Liver (tissue), 9 donors: ENCODE results near the gene ZNF620. TPM values are rescaled to one million over a fixed set of nuclear protein-coding genes. Genes with fewer than 3 reads are reported as not detected.

Experiments
- DNase-seq: peaks from one replicate; pipeline ENCODE4 v3.0.0-alpha.2; 2017; ENCODE audit warnings: low spot score
- H3K27ac ChIP-seq, 2 donors: one replicate each; pipeline ENCODE4 v1.7.0; 2013; ENCODE audit warnings: inconsistent platforms in 2 of 2, low read length in 2 of 2, control low read depth in 1 of 2, low read depth in 1 of 2, mild to moderate bottlenecking in 1 of 2
- H3K27me3 ChIP-seq, 4 donors: one replicate each; pipeline versions ENCODE4 v1.6.1 to v1.7.0; 2013; ENCODE audit warnings: low read length in 3 of 4, inconsistent platforms in 1 of 4, mild to moderate bottlenecking in 1 of 4, moderate library complexity in 1 of 4; ENCODE audit not compliant: control insufficient read depth in 4 of 4, insufficient read depth in 4 of 4
- H3K36me3 ChIP-seq, 4 donors: one replicate each; pipeline versions ENCODE4 v1.6.1 to v1.7.0; 2013; ENCODE audit warnings: low read length in 3 of 4, mild to moderate bottlenecking in 3 of 4, low read depth in 1 of 4, moderate library complexity in 1 of 4; ENCODE audit not compliant: control insufficient read depth in 4 of 4, insufficient read depth in 3 of 4
- H3K4me1 ChIP-seq, 4 donors: one replicate each; pipeline versions ENCODE4 v1.6.1 to v1.7.0; 2013; ENCODE audit warnings: low read length in 3 of 4, mild to moderate bottlenecking in 3 of 4, moderate library complexity in 1 of 4; ENCODE audit not compliant: control insufficient read depth in 4 of 4, insufficient read depth in 4 of 4
- H3K4me3 ChIP-seq, 3 donors: one replicate each; pipeline versions ENCODE4 v1.6.1 to v1.7.0; 2013; ENCODE audit warnings: low read length in 3 of 3, control low read depth in 1 of 3, low read depth in 1 of 3, mild to moderate bottlenecking in 1 of 3
- H3K9ac ChIP-seq, 2 donors: one replicate each; pipeline ENCODE4 v1.7.0; 2013; ENCODE audit warnings: low read length in 2 of 2, mild to moderate bottlenecking in 2 of 2, moderate library complexity in 2 of 2, control low read depth in 1 of 2, low read depth in 1 of 2
- H3K9me3 ChIP-seq, 4 donors: one replicate each; pipeline versions ENCODE4 v1.6.1 to v1.7.0; 2013; ENCODE audit warnings: low read length in 3 of 4; ENCODE audit not compliant: control insufficient read depth in 4 of 4
- ATF3 ChIP-seq: IDR thresholded peaks from 2 replicates; pipeline ENCODE4 v1.6.1; 2016; ENCODE audit warnings: antibody characterized with exemption
- CTCF ChIP-seq: fragments of 150-350 bp; IDR thresholded peaks from 2 replicates; pipeline ENCODE4 v1.5.1; 2017; ENCODE audit warnings: improper control_type of control experiment, low read depth, low read length; ENCODE audit not compliant: missing input control
- EGR1 ChIP-seq, 2 donors: IDR thresholded peaks; 2 replicates each; pipeline ENCODE4 v1.6.1; 2016 to 2018; ENCODE audit warnings: antibody characterized with exemption in 2 of 2, low read depth in 2 of 2
- FOXA1 ChIP-seq: IDR thresholded peaks from 2 replicates; pipeline ENCODE4 v1.6.1; 2016; ENCODE audit warnings: antibody characterized with exemption
- FOXA2 ChIP-seq: IDR thresholded peaks from 2 replicates; pipeline ENCODE4 v1.6.1; 2016; ENCODE audit warnings: antibody characterized with exemption
- GABPA ChIP-seq, 2 donors: IDR thresholded peaks in 1 of 2; conservative IDR thresholded peaks in 1 of 2; 2 replicates each; pipeline ENCODE4 v1.6.1; 2016; ENCODE audit warnings: antibody characterized with exemption in 2 of 2, mild to moderate bottlenecking in 1 of 2, moderate library complexity in 1 of 2
- HNF4A ChIP-seq, 2 donors: conservative IDR thresholded peaks; 2 replicates each; pipeline ENCODE4 v1.6.1; 2016; ENCODE audit warnings: antibody characterized with exemption in 2 of 2, mild to moderate bottlenecking in 2 of 2
- HNF4G ChIP-seq: IDR thresholded peaks from 2 replicates; pipeline ENCODE4 v1.6.1; 2016; ENCODE audit warnings: antibody characterized with exemption
- JUND ChIP-seq, 2 donors: IDR thresholded peaks; 2 replicates each; pipeline ENCODE4 v1.6.1; 2016; ENCODE audit warnings: antibody characterized with exemption in 2 of 2
- MAX ChIP-seq: IDR thresholded peaks from 2 replicates; pipeline ENCODE4 v1.6.1; 2016; ENCODE audit warnings: antibody characterized with exemption
- NR2F2 ChIP-seq: IDR thresholded peaks from 2 replicates; pipeline ENCODE4 v1.6.1; 2016; ENCODE audit warnings: antibody characterized with exemption
- RAD21 ChIP-seq, 2 donors: IDR thresholded peaks; 2 replicates each; pipeline ENCODE4 v1.6.1; 2016; ENCODE audit warnings: antibody characterized with exemption in 2 of 2, mild to moderate bottlenecking in 2 of 2
- REST ChIP-seq: IDR thresholded peaks from 2 replicates; pipeline ENCODE4 v1.6.1; 2016; ENCODE audit warnings: antibody characterized with exemption, mild to moderate bottlenecking
- RXRA ChIP-seq, 2 donors: IDR thresholded peaks; 2 replicates each; pipeline ENCODE4 v1.6.1; 2017 to 2018; ENCODE audit warnings: antibody characterized with exemption in 2 of 2, mild to moderate bottlenecking in 1 of 2
- SP1 ChIP-seq: IDR thresholded peaks from 2 replicates; pipeline ENCODE4 v1.6.1; 2018; ENCODE audit warnings: antibody characterized with exemption, mild to moderate bottlenecking
- TAF1 ChIP-seq: conservative IDR thresholded peaks from 2 replicates; pipeline ENCODE4 v1.6.1; 2016; ENCODE audit warnings: antibody characterized with exemption, mild to moderate bottlenecking
- YY1 ChIP-seq: IDR thresholded peaks from 2 replicates; pipeline ENCODE4 v1.6.1; 2016; ENCODE audit warnings: antibody characterized with exemption, mild to moderate bottlenecking
- ZBTB33 ChIP-seq: IDR thresholded peaks from 2 replicates; pipeline ENCODE4 v1.6.1; 2016; ENCODE audit warnings: antibody characterized with exemption
- WGBS: extraction: QIAGEN DNeasy Blood & Tissue Kit; methylation state at CpG from one replicate; pipeline ENCODE4 v1.1.7; 2013; 5-methylcytosine and 5-hydroxymethylcytosine counted together
- polyA plus RNA-seq, 2 donors: library from polyadenylated mRNA; stranded (reverse) in 1 of 2; unstranded in 1 of 2; fragments of 200-250 nt in 1 of 2; fragments of >200 nt in 1 of 2; fragmentation: Nextera tagmentation in 1 of 2; extraction: Ambion mirVana in 1 of 2; gene quantifications; one replicate each; pipeline versions ENCODE4 v1.2.1 to v1.2.3, GENCODE V29; 2013 to 2015
- total RNA-seq, 2 donors: library from RNA; depleted of rRNA; stranded (reverse); fragments of >200 nt; gene quantifications; one replicate each; pipeline ENCODE4 v1.2.3, GENCODE V29; 2014
- donor health status: healthy.
- donor health status: healthy.
- donor health status: healthy.
- donor health status: healthy.
- donor health status: healthy.

The ZNF620 gene
- total and polyA plus RNA-seq, 4 donors: 0.95 to 7.1 (median 1.7) TPM

- Histone ChIP-seq H3K36me3 (peaks cover 2 to 30% (median 29%) of the 10 kb centered on the region in 4 donors), H3K9me3 (no peaks in the 10 kb centered on the region), H3K4me3 (peak within 1 kb of the TSS; percentile 83 to 95 (median 93)), H3K27me3 (no peaks in the 10 kb centered on the region), H3K27ac (peak within 1 kb of the TSS; percentile 88 to 95), H3K9ac (peak within 1 kb of the TSS; percentile 87 to 95), H3K4me1 (peaks cover 0 to 34% (median 20%) of the 10 kb centered on the region in 4 donors)
- TF ChIP-seq CTCF (no peak), REST (peak; percentile 73), ATF3 (no peak), GABPA (IDR thresholded peaks at IDR 0.05 in 1 of 2, conservative IDR thresholded peaks at IDR 0.05 in 1 of 2) (peak in 1 of 2 donors; percentile 67), FOXA2 (no peak), RXRA (IDR thresholded peaks at IDR 0.05) (no peak), EGR1 (IDR thresholded peaks at IDR 0.05; ENCODE audit: low read depth in 2 of 2) (peak in 1 of 2 donors; percentile 37), FOXA1 (no peak), JUND (IDR thresholded peaks at IDR 0.05) (no peak), HNF4A (conservative IDR thresholded peaks at IDR 0.05) (no peak), NR2F2 (no peak), MAX (peak; percentile 88), SP1 (peak; percentile 59), RAD21 (IDR thresholded peaks at IDR 0.05) (no peak), ZBTB33 (peak; percentile 65), YY1 (peak; percentile 99), HNF4G (no peak), TAF1 (peak; percentile 41)
- peak; percentile 93 for DNase-seq
- under 1% methylated on average over 79 of the region's 79 CpGs for WGBS
These were observed 48.7 kb upstream of the ZNF620 start, which contains the start of gene RPL14 for GRCh38 chr3:40456940-40457823. RPL14 (plus strand) TSS chr3:40457339; CDS start chr3:40457472, 133 bp downstream.
